Loucy (cell line): ENCODE results near the gene IFIT1B.

Experiments
- H2AFZ ChIP-seq: fragments of 200-600 bp; sonication (generic); 2 replicates; pipeline ENCODE4 v1.6.0; 2016; ENCODE audit warnings: antibody characterized with exemption, mild to moderate bottlenecking, low read length, moderate library complexity
- H3F3A ChIP-seq: fragments of 200-600 bp; 2 replicates; pipeline ENCODE4 v1.6.0; 2016; ENCODE audit warnings: antibody characterized with exemption, low read depth, mild to moderate bottlenecking
- H3K27me3 ChIP-seq: fragments of 200-600 bp; sonication (generic); 2 replicates; pipeline ENCODE4 v1.6.1; 2014; ENCODE audit warnings: low read length, mild to moderate bottlenecking; ENCODE audit not compliant: insufficient read depth, poor library complexity, severe bottlenecking
- H3K36me3 ChIP-seq: fragments of 200-600 bp; sonication (generic); 2 replicates; pipeline ENCODE4 v1.6.1; 2016; ENCODE audit warnings: low read length; ENCODE audit not compliant: insufficient read depth
- H3K4me1 ChIP-seq: fragments of 200-600 bp; sonication (generic); 2 replicates; pipeline ENCODE4 v1.5.1; 2014; ENCODE audit warnings: low read length, mild to moderate bottlenecking; ENCODE audit not compliant: insufficient read depth, poor library complexity, severe bottlenecking
- H3K4me2 ChIP-seq: fragments of 200-600 bp; sonication (generic); 2 replicates; pipeline ENCODE4 v1.6.0; 2014; ENCODE audit warnings: antibody characterized with exemption, low read length, low read depth, mild to moderate bottlenecking; ENCODE audit not compliant: poor library complexity, severe bottlenecking
- H3K4me3 ChIP-seq: fragments of 200-600 bp; sonication (generic); 2 replicates; pipeline ENCODE4 v1.5.1; 2014; ENCODE audit warnings: low read length, mild to moderate bottlenecking, mixed read lengths; ENCODE audit not compliant: poor library complexity, severe bottlenecking
- H3K79me2 ChIP-seq: fragments of 200-600 bp; sonication (generic); 2 replicates; pipeline ENCODE4 v1.6.1; 2014; ENCODE audit warnings: low read length; ENCODE audit not compliant: insufficient read depth
- H3K9ac ChIP-seq: fragments of 200-600 bp; sonication (generic); 2 replicates; pipeline ENCODE4 v1.6.0; 2014; ENCODE audit warnings: mild to moderate bottlenecking, low read depth, low read length, moderate library complexity; ENCODE audit not compliant: poor library complexity, severe bottlenecking
- H3K9me2 ChIP-seq: fragments of 200-600 bp; sonication (generic); replicated peaks from 2 replicates; pipeline ENCODE4 v1.6.1; 2016; ENCODE audit warnings: low read depth, low read length, mixed read lengths
- H3K9me3 ChIP-seq: fragments of 200-600 bp; sonication (generic); 2 replicates; pipeline ENCODE4 v1.6.1; 2014; ENCODE audit warnings: mild to moderate bottlenecking, antibody characterized with exemption, low read length, low read depth; ENCODE audit not compliant: insufficient read depth
- H4K20me1 ChIP-seq: fragments of 200-600 bp; sonication (generic); 2 replicates; pipeline ENCODE4 v1.6.0; 2014; ENCODE audit warnings: antibody characterized with exemption, low read length, mild to moderate bottlenecking; ENCODE audit not compliant: insufficient read depth, poor library complexity, severe bottlenecking
- EZH2phosphoT487 ChIP-seq: fragments of 200-600 bp; IDR thresholded peaks from 2 replicates; pipeline ENCODE4 v1.6.1; 2018; ENCODE audit warnings: antibody characterized with exemption, mild to moderate bottlenecking, moderate library complexity, borderline replicate concordance
- TF ChIP-seq, protein P1 (sequence below): fragments of 200-600 bp; sonication (generic); conservative IDR thresholded peaks from 2 replicates; pipeline ENCODE4 v1.5.1; 2014; ENCODE audit warnings: mild to moderate bottlenecking, antibody characterized with exemption, low read length

IFIT1B gene

DNA sequence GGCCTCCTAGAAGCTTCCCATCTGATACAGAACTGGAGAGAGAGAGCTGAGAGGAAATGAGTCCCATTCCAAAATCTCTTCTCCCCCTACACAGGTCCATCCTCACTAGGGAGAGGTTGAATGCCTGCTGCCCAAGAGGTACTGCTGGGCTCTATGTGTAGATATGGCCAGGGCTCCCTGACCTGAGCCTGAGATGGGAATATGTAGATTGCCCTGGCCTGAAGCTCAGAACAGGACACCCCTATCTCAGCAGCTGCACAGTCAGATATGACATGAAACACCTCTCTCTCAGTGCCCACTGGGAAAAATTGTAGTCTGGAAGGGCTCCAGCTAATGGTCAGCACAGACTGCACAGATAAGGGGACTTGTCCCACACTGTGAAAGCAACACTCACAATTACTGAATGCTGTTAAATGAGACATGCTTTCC is 3.1 kb upstream of the IFIT1B start:
- H3K9me2 ChIP-seq, result no peaks in the 10 kb centered on the region
- H3K36me3 ChIP-seq, result no peaks in the 10 kb centered on the region
- no peak overlapping the region for H2AFZ ChIP-seq
- H3K4me2 ChIP-seq, result no peak overlapping the region
- no peaks in the 10 kb centered on the region for H4K20me1 ChIP-seq
- H3K79me2 ChIP-seq, result no peaks in the 10 kb centered on the region
- TF ChIP-seq, protein P1, sequence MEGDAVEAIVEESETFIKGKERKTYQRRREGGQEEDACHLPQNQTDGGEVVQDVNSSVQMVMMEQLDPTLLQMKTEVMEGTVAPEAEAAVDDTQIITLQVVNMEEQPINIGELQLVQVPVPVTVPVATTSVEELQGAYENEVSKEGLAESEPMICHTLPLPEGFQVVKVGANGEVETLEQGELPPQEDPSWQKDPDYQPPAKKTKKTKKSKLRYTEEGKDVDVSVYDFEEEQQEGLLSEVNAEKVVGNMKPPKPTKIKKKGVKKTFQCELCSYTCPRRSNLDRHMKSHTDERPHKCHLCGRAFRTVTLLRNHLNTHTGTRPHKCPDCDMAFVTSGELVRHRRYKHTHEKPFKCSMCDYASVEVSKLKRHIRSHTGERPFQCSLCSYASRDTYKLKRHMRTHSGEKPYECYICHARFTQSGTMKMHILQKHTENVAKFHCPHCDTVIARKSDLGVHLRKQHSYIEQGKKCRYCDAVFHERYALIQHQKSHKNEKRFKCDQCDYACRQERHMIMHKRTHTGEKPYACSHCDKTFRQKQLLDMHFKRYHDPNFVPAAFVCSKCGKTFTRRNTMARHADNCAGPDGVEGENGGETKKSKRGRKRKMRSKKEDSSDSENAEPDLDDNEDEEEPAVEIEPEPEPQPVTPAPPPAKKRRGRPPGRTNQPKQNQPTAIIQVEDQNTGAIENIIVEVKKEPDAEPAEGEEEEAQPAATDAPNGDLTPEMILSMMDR, result no peak
- TF ChIP-seq EZH2phosphoT487, result no peak
- no peaks in the 10 kb centered on the region for H3K27me3 ChIP-seq
- H3K4me3 ChIP-seq, result no peak overlapping the region
- no peaks in the 10 kb centered on the region for H3K4me1 ChIP-seq
- no peaks in the 10 kb centered on the region for H3F3A ChIP-seq
- no peaks in the 10 kb centered on the region for H3K9me3 ChIP-seq
- H3K9ac ChIP-seq, result no peak overlapping the region

DNA sequence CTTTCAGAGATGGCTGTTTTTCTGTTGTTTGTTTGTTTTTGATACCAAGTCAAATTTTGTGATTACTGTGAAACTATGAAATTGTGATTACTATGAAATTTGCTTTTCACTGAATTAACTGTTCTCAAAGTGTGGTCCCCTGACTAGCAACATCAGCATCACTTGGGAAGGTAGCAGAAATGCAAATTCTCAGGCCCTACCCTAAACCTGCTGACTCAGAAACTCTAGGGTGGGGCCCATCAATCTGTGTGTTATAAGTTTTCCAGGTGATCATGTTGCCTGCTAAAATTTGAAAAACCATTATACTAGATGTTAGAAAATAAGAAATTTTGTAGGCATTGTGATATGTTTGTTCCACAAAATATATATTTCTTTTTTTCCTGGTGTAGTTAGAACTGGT is 1.2 kb downstream of the IFIT1B start:
- H3K4me2 ChIP-seq, result no peak overlapping the region
- no peaks in the 10 kb centered on the region for H3K9me2 ChIP-seq
- no peaks in the 10 kb centered on the region for H3K36me3 ChIP-seq
- no peaks in the 10 kb centered on the region for H3K9me3 ChIP-seq
- H3K4me1 ChIP-seq, result no peaks in the 10 kb centered on the region
- no peaks in the 10 kb centered on the region for H3F3A ChIP-seq
- H3K4me3 ChIP-seq, result no peak overlapping the region
- no peaks in the 10 kb centered on the region for H3K79me2 ChIP-seq
- no peak overlapping the region for H3K9ac ChIP-seq
- TF ChIP-seq EZH2phosphoT487, result no peak
- TF ChIP-seq, protein P1, result no peak
- H4K20me1 ChIP-seq, result no peaks in the 10 kb centered on the region
- H2AFZ ChIP-seq, result no peak overlapping the region
- no peaks in the 10 kb centered on the region for H3K27me3 ChIP-seq

DNA sequence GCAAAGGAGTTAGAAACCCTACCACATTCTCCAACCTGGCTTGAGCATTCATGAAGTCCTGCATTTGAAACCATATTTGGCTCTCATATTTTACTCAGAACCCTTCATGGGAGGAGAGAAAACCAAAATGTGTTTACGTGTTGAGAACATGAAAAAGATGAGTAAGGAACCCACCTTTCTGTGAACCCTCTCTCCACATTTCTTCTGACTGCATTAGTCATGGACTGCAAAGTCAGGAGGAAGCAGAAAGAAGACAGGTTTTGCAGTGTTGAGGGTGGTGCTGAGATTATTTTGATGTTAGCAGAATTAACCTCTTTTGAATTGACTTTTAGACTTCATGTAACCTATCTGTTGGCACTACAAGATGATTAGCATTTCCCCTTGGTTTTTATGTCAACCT is 4.9 kb downstream of the IFIT1B start:
- TF ChIP-seq EZH2phosphoT487, result no peak
- TF ChIP-seq, protein P1, result no peak
- Histone ChIP-seq H3K36me3 (no peaks in the 10 kb centered on the region), H3K79me2 (no peaks in the 10 kb centered on the region), H3K9me3 (no peaks in the 10 kb centered on the region), H3K9ac (no peak overlapping the region), H2AFZ (no peak overlapping the region), H3K4me2 (no peak overlapping the region), H4K20me1 (no peaks in the 10 kb centered on the region), H3K27me3 (no peaks in the 10 kb centered on the region), H3K4me3 (no peak overlapping the region), H3K9me2 (no peaks in the 10 kb centered on the region), H3F3A (no peaks in the 10 kb centered on the region), H3K4me1 (no peaks in the 10 kb centered on the region)
